Uterus (tissue), 2 donors: ENCODE data around the gene HOXD1.

ENCODE experiments used
- CTCF ChIP-seq, 4 experiments: fragments of 200-600 bp in 2 of 4; fragments of 450-650 bp in 2 of 4; sonication (generic) in 2 of 4; IDR thresholded peaks; one replicate each; pipeline ENCODE4 v1.5.1; 2016 to 2019; ENCODE audit warnings: antibody characterized with exemption in 4 of 4, mild to moderate bottlenecking in 2 of 4, moderate library complexity in 1 of 4
- POLR2A ChIP-seq, 2 donors: fragments of 450-650 bp; IDR thresholded peaks; one replicate each; pipeline ENCODE4 v1.6.1; 2016; ENCODE audit warnings: antibody characterized with exemption in 2 of 2, mild to moderate bottlenecking in 1 of 2, moderate library complexity in 1 of 2

- TF ChIP-seq POLR2A (IDR thresholded peaks at IDR 0.05) (no peak), CTCF (IDR thresholded peaks at IDR 0.05) (no peak)
These were observed 46.2 kb upstream of the HOXD1 start for GRCh38 chr2:176142281-176142680.
